Left lung (tissue), 10 donors: ENCODE measurements around the gene NFIX. TPM values are rescaled to one million over a fixed set of nuclear protein-coding genes. Genes with fewer than 3 reads are reported as not detected.
A peak's percentile ranks its signal among the peaks of the same experiment; 100 is the strongest.

Source experiments
- ATAC-seq: fragments of 200-7000 bp; cut with Tn5 transposase; one replicate; pipeline ENCODE4 v1.9.1; 2020; ENCODE audit warnings: moderate library complexity
- DNase-seq, 4 donors: peaks; one replicate each; pipeline ENCODE4 v3.0.0-alpha.2; 2013 to 2020
- H3K27ac ChIP-seq, 2 donors: fragments of 200-600 bp; sonication (generic) in 1 of 2; one replicate each; pipeline versions ENCODE4 v1.5.0 to v1.8.0; 2020 to 2021
- H3K27me3 ChIP-seq, 2 donors: fragments of 200-600 bp; sonication (generic) in 1 of 2; one replicate each; pipeline versions ENCODE4 v1.5.0 to v1.8.0; 2020 to 2021
- H3K36me3 ChIP-seq, 2 donors: fragments of 200-600 bp; sonication (generic) in 1 of 2; one replicate each; pipeline versions ENCODE4 v1.5.0 to v1.8.0; 2020 to 2021
- H3K4me1 ChIP-seq, 2 donors: fragments of 200-600 bp; one replicate each; pipeline ENCODE4 v1.8.0; 2021
- H3K4me3 ChIP-seq, 2 donors: fragments of 200-600 bp; sonication (generic) in 1 of 2; one replicate each; pipeline versions ENCODE4 v1.5.0 to v1.8.0; 2020 to 2021; ENCODE audit warnings: mild to moderate bottlenecking in 1 of 2
- H3K9me3 ChIP-seq, 2 donors: fragments of 200-600 bp; sonication (generic) in 1 of 2; one replicate each; pipeline versions ENCODE4 v1.5.0 to v1.8.0; 2020 to 2021
- intact Hi-C, 2 donors: fragments of 100-400 bp; cut with DNase I; formaldehyde crosslinking; loops; one replicate each; pipeline versions ENCODE4 v1.11.2 to v1.14.2; 2022
- polyA plus RNA-seq, 6 donors: library from polyadenylated mRNA; unstranded; fragments of 120-200 nt; gene quantifications; one replicate each; pipeline ENCODE4 v1.2.1, GENCODE V29; 2013; ENCODE audit not compliant: insufficient read length in 6 of 6
- total RNA-seq, 2 donors: library from RNA; stranded (reverse); fragmentation: NEBNext Ultra II Directional; extraction: Animal tissue kit (Norgen Biotek cat#: 25700); gene quantifications; one replicate each; pipeline ENCODE4 v1.2.1, GENCODE V29; 2021
- TF ChIP-seq, protein P1 (sequence below), 2 donors: fragments of 200-600 bp; sonication (generic) in 1 of 2; IDR thresholded peaks; one replicate each; pipeline versions ENCODE4 v1.5.0 to v1.8.0; 2021; ENCODE audit warnings: antibody characterized with exemption in 2 of 2
- donor health status: DM: no; HTN: yes; CAD: no.
- donor health status: DM: no; HTN: no; CAD: no.

NFIX gene
- total and polyA plus RNA-seq, 8 donors: 92.6 to 237 (median 123) TPM

DNA sequence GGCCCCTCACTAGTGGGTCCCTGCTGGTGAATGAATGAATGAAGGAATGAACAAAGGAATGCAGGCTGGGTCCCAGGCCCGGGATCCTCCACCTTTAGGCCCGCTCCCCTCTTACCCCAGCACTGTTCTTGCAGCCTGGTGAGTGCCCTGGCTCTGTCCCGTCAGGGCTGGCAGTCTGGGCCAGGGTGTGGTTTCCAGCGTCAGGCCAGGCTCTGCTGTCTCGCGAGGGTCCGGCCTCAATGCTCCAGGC, 107.1 kb downstream of the NFIX start:
- intact Hi-C loops: no loop called here
- ATAC-seq (no peak), DNase-seq (no peak)
- Histone ChIP-seq H3K27ac (peak overlapping the region; percentile 82 to 98), H3K36me3 (peaks cover 0 to 17% of the 10 kb centered on the region in 2 donors), H3K4me1 (peaks cover 13 to 67% of the 10 kb centered on the region in 2 donors), H3K4me3 (peak overlapping the region; percentile 42 to 50), H3K27me3 (no peaks in the 10 kb centered on the region), H3K9me3 (no peaks in the 10 kb centered on the region)
- TF ChIP-seq, protein P1, sequence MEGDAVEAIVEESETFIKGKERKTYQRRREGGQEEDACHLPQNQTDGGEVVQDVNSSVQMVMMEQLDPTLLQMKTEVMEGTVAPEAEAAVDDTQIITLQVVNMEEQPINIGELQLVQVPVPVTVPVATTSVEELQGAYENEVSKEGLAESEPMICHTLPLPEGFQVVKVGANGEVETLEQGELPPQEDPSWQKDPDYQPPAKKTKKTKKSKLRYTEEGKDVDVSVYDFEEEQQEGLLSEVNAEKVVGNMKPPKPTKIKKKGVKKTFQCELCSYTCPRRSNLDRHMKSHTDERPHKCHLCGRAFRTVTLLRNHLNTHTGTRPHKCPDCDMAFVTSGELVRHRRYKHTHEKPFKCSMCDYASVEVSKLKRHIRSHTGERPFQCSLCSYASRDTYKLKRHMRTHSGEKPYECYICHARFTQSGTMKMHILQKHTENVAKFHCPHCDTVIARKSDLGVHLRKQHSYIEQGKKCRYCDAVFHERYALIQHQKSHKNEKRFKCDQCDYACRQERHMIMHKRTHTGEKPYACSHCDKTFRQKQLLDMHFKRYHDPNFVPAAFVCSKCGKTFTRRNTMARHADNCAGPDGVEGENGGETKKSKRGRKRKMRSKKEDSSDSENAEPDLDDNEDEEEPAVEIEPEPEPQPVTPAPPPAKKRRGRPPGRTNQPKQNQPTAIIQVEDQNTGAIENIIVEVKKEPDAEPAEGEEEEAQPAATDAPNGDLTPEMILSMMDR (IDR thresholded peaks at IDR 0.05): no peak

DNA sequence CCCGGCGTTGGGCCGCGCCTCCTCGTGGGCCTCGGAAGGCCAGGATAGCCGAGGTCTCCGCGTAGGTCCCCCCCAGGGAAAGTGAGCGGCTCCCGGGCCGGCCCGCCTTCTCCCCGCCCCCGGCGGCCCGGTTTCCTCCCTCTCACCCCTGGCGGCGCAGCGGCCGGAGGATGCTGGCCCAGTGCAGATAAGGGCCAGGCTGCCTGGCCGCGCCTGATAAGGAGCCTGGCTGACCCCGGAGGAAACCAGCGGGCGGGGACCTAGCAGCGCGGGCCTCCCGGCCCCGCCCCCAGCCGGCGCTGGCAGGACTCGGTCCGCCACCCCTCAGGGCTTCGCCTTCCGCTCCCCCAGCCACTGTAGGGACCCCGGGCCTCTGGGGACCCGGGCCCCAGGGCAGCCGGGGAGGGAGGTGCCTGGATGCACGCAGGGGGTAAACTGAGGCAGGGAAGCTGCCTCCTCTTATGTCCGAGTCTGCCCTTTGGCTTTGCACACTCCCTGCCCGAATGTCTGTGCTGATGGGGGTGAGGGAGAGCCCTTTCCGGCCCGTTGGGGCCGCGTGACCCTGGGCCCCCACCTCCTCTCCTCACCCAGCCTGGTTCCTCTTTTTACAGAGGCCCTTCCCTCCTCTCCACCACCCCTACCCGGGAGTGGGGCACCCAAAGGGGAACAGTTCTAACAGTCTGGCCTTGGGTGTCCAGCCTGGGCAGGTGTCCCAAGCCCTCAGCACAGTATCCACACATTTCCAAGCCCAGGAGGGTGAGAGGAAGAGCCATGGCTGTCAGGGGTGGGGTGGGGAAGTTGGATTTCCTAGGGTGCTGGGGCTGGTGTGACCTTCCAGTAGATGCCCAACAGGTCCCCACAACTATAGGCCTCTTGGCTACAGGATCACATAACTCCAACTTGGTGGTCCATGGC, 107.6 kb downstream of the NFIX start, which contains the start of gene LYL1:
Gene LYL1 (minus strand): TSS at position 193 of the 915 bp plus-strand sequence. CDS start 1,687 bp downstream, outside the sequence.
- H3K27ac ChIP-seq: peak within 1 kb of the TSS; percentile 82 to 98
- H3K4me1 ChIP-seq: peaks cover 13 to 65% of the 10 kb centered on the region in 2 donors

DNA sequence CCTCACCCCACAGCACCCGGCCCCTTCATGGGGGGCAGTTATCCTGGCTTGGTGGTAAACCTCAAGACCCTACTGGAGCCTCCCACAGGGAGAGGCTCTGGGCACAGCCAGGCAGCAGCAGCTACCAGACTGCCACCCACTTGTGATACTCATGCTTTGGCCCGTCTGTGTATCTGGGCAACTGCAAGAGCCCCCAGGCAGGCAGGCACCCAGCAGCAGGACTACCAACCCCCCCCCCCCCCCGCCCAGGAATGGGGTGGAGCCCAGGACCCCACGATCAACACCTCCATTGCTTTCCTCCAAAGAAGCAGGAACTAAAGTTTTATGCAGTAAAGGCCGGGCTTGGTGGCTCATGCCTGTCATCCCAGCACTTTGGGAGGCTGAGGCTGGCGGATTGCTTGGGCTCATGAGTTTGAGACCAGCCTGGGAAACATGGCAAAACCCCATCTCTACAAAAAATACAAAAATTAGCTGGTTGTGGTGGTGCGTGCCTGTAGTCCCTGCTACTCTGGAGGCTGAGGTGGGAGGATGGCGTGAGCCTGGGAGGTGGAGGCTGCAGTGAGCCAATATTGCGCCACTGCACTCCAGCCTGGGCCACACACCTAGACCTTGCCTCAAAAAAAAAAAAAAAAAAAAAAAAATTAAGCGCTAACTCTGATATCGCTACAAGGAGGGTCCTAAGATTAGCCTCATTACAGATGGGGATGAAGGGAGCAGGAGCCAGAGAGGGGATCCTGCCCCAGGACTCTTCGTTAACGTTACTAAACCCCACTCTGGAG, 108.5 kb downstream of the NFIX start:
- Histone ChIP-seq H3K36me3 (peaks cover 0 to 28% of the 10 kb centered on the region in 2 donors), H3K4me1 (peaks cover 13 to 61% of the 10 kb centered on the region in 2 donors), H3K27ac (peak overlapping the region; percentile 82 to 98), H3K4me3 (peak overlapping the region in 1 of 2 donors; percentile 50), H3K9me3 (no peaks in the 10 kb centered on the region), H3K27me3 (no peaks in the 10 kb centered on the region)
- ATAC-seq: no peak
- intact Hi-C loops: no loop called here
- TF ChIP-seq, protein P1 (IDR thresholded peaks at IDR 0.05): no peak
- no peak for DNase-seq

More for the DNA sequence above, 107.6 kb downstream of the NFIX start, which contains the start of gene LYL1:
- TF ChIP-seq, protein P1 (IDR thresholded peaks at IDR 0.05): no peak
- no peaks in the 10 kb centered on the region for H3K9me3 ChIP-seq
- intact Hi-C loops: no loop called here
- peak in 3 of 4 donors; percentile 74 to 96 (median 88) for DNase-seq
- peaks cover 0 to 22% of the 10 kb centered on the region in 2 donors for H3K36me3 ChIP-seq
- no peaks in the 10 kb centered on the region for H3K27me3 ChIP-seq
- ATAC-seq: peak; percentile 66
- H3K4me3 ChIP-seq: peak within 1 kb of the TSS; percentile 42 to 50

DNA sequence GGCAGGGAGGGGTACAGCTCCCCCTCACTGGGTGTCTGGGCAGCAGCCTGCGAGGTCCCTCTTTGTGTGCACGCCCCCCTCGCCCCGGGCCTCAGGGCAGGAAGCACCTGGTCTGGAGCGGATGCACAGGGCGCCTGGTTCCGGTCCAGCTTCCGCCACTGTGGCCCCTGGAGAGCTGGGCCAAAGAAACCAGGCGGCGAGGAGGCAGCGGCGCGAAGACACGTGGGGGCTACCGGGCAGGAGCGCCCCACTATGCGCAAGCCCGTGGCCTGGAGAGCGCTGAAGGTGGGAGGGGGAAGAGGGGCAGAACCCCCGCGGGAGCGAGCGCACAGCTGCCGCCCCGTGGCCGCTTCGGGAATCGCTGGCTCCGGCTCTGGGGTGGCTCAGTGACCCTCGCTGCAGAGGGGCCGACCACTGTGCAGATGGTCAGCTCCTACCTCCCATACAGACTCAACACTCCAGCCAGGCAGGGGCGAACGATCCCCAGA, 109.1 kb downstream of the NFIX start:
- Histone ChIP-seq H3K27me3 (no peaks in the 10 kb centered on the region), H3K36me3 (peaks cover 0 to 34% of the 10 kb centered on the region in 2 donors), H3K4me3 (peak overlapping the region; percentile 7 to 50), H3K9me3 (no peaks in the 10 kb centered on the region), H3K4me1 (peaks cover 13 to 54% of the 10 kb centered on the region in 2 donors), H3K27ac (peak overlapping the region; percentile 82 to 98)
- DNase-seq (peak in 1 of 4 donors; percentile 94), ATAC-seq (peak; percentile 29)
- intact Hi-C loops: no loop called here
- TF ChIP-seq, protein P1 (IDR thresholded peaks at IDR 0.05): peak; percentile 73 to 77
